Endothelial cell of umbilical vein (primary cell): ENCODE data around the gene TUBA1C. TPM values are rescaled to one million over a fixed set of nuclear protein-coding genes. Genes with fewer than 3 reads are reported as not detected.
"Not testable (repeated sequence)": the region's sequence is repeated elsewhere in the genome, so short reads cannot be mapped to it uniquely, and the experiment has no call there.

Experiments used
- BruUV-seq: library from RNA; stranded (reverse); fragments of 400-500 nt; replicated peaks from 2 replicates; lab custom pipeline; 2021; lab: Mats Ljungman, UMichigan
- CTCF ChIA-PET: fragments of 300-600, 350-600 bp; sonication (Branson Sonifier 250); formaldehyde crosslinking; loops from one replicate; lab custom pipeline; 2021; ENCODE audit warnings: antibody characterized with exemption, inconsistent platforms; lab: Charles Lee
- POLR2A ChIA-PET: fragments of 300-600, 350-600 bp; sonication (Branson Sonifier 250); formaldehyde crosslinking; loops from one replicate; lab custom pipeline; 2021; ENCODE audit warnings: antibody characterized with exemption, inconsistent platforms; lab: Charles Lee
- DNase-seq: peaks from one replicate; pipeline ENCODE4 v3.0.0-alpha.2; 2011; ENCODE audit warnings: low read depth, low spot score
- FAIRE-seq: peaks from 2 replicates; lab custom pipeline; 2011; peaks lifted over from hg19 to GRCh38; lab: Jason Lieb, UNC
- H2AFZ ChIP-seq: 2 replicates; pipeline ENCODE4 v1.6.0; 2012; ENCODE audit warnings: low read depth, low read length, control low read depth, inconsistent platforms
- H3K27ac ChIP-seq: 2 replicates; pipeline ENCODE4 v1.5.1; 2011; ENCODE audit warnings: low read depth, mild to moderate bottlenecking, control low read depth, low read length, moderate library complexity; ENCODE audit not compliant: insufficient read depth
- H3K27me3 ChIP-seq, 2 experiments: 2 replicates each; pipeline versions ENCODE4 v1.6.0 to v1.6.1; 2011; ENCODE audit warnings: low read length in 2 of 2, mixed read lengths in 1 of 2; ENCODE audit not compliant: control insufficient read depth in 2 of 2, insufficient read depth in 2 of 2
- H3K36me3 ChIP-seq, 2 experiments: 2 replicates in 1 of 2; 3 replicates in 1 of 2; pipeline ENCODE4 v1.5.1; 2011; ENCODE audit warnings: low read length in 2 of 2, mild to moderate bottlenecking in 1 of 2, moderate library complexity in 1 of 2; ENCODE audit not compliant: control insufficient read depth in 2 of 2, insufficient read depth in 2 of 2; ENCODE audit errors: extremely low read depth in 1 of 2
- H3K4me1 ChIP-seq: 3 replicates; pipeline ENCODE4 v1.5.1; 2011; ENCODE audit warnings: mild to moderate bottlenecking, low read length; ENCODE audit not compliant: control insufficient read depth, insufficient read depth; ENCODE audit errors: extremely low read depth
- H3K4me2 ChIP-seq: 2 replicates; pipeline ENCODE4 v1.6.1; 2011; ENCODE audit warnings: low read length, control low read depth, mixed read lengths; ENCODE audit not compliant: insufficient read depth
- H3K4me3 ChIP-seq, 3 experiments: fragments of 200-600 bp in 1 of 3; sonication (generic), shearing (Covaris generic) in 1 of 3; replicated peaks in 1 of 3; 2 replicates each; pipeline ENCODE4 v1.5.1; 2011 to 2016; ENCODE audit warnings: control low read depth in 3 of 3, low read length in 3 of 3, mild to moderate bottlenecking in 2 of 3, inconsistent platforms in 1 of 3, low read depth in 1 of 3, moderate library complexity in 1 of 3; ENCODE audit not compliant: insufficient read depth in 1 of 3
- H3K79me2 ChIP-seq: 2 replicates; pipeline ENCODE4 v1.6.0; 2012; ENCODE audit warnings: low read length, inconsistent platforms; ENCODE audit not compliant: control insufficient read depth, insufficient read depth
- H3K9ac ChIP-seq: replicated peaks from 2 replicates; pipeline ENCODE3; 2011; ENCODE audit warnings: low read length, control low read depth; ENCODE audit not compliant: insufficient read depth; ENCODE audit errors: extremely low read depth
- H3K9me1 ChIP-seq: replicated peaks from 3 replicates; pipeline ENCODE4 v1.6.0; 2011; ENCODE audit warnings: mild to moderate bottlenecking, low read length; ENCODE audit not compliant: control insufficient read depth, insufficient read depth; ENCODE audit errors: extremely low read depth
- H3K9me3 ChIP-seq: replicated peaks from 2 replicates; pipeline ENCODE4 v1.5.1; 2012; ENCODE audit warnings: low read length, inconsistent platforms; ENCODE audit not compliant: control insufficient read depth, insufficient read depth
- H4K20me1 ChIP-seq: replicated peaks from 2 replicates; pipeline ENCODE3; 2011; ENCODE audit warnings: mild to moderate bottlenecking, low read length; ENCODE audit not compliant: control insufficient read depth, insufficient read depth; ENCODE audit errors: extremely low read depth
- FOS ChIP-seq: IDR thresholded peaks from 2 replicates; pipeline ENCODE4 v1.6.1; 2011; ENCODE audit warnings: mild to moderate bottlenecking, low read length, moderate library complexity, borderline replicate concordance; ENCODE audit not compliant: insufficient read depth
- JUN ChIP-seq: IDR thresholded peaks from 2 replicates; pipeline ENCODE4 v1.6.1; 2011; ENCODE audit warnings: borderline replicate concordance, low read depth; ENCODE audit not compliant: insufficient read length, insufficient read depth
- dilution Hi-C: fragments of 300-500 bp; cut with MboI; formaldehyde crosslinking; loops from one replicate; pipeline ENCODE4 v1.15.0; 2019; ENCODE audit warnings: low sequenced_read_pairs; ENCODE audit not compliant: extremely low pct_ligation_motif_present
- intact Hi-C: fragments of 100-400 bp; cut with micrococcal nuclease; formaldehyde crosslinking; loops from one replicate; pipeline ENCODE4 v1.10.0; 2022
- polyA plus RNA-seq, 4 experiments: library from polyadenylated mRNA; depleted of rRNA in 3 of 4; stranded (reverse) in 3 of 4; unstranded in 1 of 4; fragments of >200 nt; gene quantifications; 2 replicates each; pipeline versions ENCODE4 v1.2.1 to v1.2.3, GENCODE V29; 2011 to 2012; ENCODE audit warnings: missing spikeins in 1 of 4
- total RNA-seq: library from RNA; stranded (reverse); gene quantifications from 2 replicates; pipeline ENCODE4 v1.2.3, GENCODE V29; 2021

The TUBA1C gene
- total and polyA plus RNA-seq, 2 donors (not counting 3 experiments of a cell fraction or from before 2014, with no cell fraction given), result 515 to 2,063 TPM

- Histone ChIP-seq H3K36me3 (no peaks in the 10 kb centered on the region), H3K4me2 (no peak overlapping the region), H3K9me1 (no peaks in the 10 kb centered on the region), H2AFZ (no peak overlapping the region), H3K79me2 (no peaks in the 10 kb centered on the region), H4K20me1 (no peaks in the 10 kb centered on the region), H3K27ac (no peak overlapping the region), H3K27me3 (no peaks in the 10 kb centered on the region), H3K9me3 (no peaks in the 10 kb centered on the region), H3K4me3 (no peak overlapping the region), H3K9ac (no peak overlapping the region), H3K4me1 (peaks cover 12% of the 10 kb centered on the region)
- DNase-seq (no peak), FAIRE-seq (no peak)
- TF ChIP-seq JUN (no peak), FOS (no peak)
- dilution Hi-C loops, result no loop called here
- no TSS peak for BruUV-seq
- intact Hi-C loops, result no loop called here
- ChIA-PET POLR2A (no interaction called here), CTCF (no interaction called here)
Observed at GRCh38 chr12:49255857-49256637, 8.8 kb upstream of the TUBA1C start.

GRCh38 chr12:49257508-49258184 is 7.2 kb upstream of the TUBA1C start:
- BruUV-seq, H3K27ac ChIP-seq, H3K4me3 ChIP-seq, H3K9me3 ChIP-seq, intact Hi-C loops, H3K27me3 ChIP-seq, H4K20me1 ChIP-seq, H2AFZ ChIP-seq, DNase-seq, H3K79me2 ChIP-seq, H3K36me3 ChIP-seq, H3K4me2 ChIP-seq, dilution Hi-C loops, H3K9me1 ChIP-seq, FAIRE-seq, H3K9ac ChIP-seq: not testable (repeated sequence)
- ChIA-PET CTCF (interaction anchor here (0.8 to 1.5 kb wide), 6 partner anchors 14 to 169 kb away, joined by 3 to 5 read pairs (median 3); no protein-coding TSS in a partner anchor), POLR2A (interaction anchor here (0.6 to 0.7 kb wide), 3 partner anchors 8 to 109 kb away, joined by 4 to 8 read pairs (median 4); no protein-coding TSS in a partner anchor)
- H3K4me1 ChIP-seq, result peaks cover 12% of the 10 kb centered on the region
